Left ventricle myocardium inferior (tissue), 1 donor: ENCODE measurements around the gene TIMP2. TPM values are rescaled to one million over a fixed set of nuclear protein-coding genes. Genes with fewer than 3 reads are reported as not detected.
"Not testable (repeated sequence)": the region's sequence is repeated elsewhere in the genome, so short reads cannot be mapped to it uniquely, and the experiment has no call there.

Experiments used
- DNase-seq: peaks from one replicate; pipeline ENCODE4 v3.0.0-alpha.2; 2020
- H3K27ac ChIP-seq: fragments of 200-600 bp; replicated peaks from 2 replicates; pipeline ENCODE4 v1.8.0; 2021
- H3K27me3 ChIP-seq: fragments of 200-600 bp; 2 replicates; pipeline ENCODE4 v1.8.0; 2021; ENCODE audit warnings: low read depth
- H3K36me3 ChIP-seq: fragments of 200-600 bp; 2 replicates; pipeline ENCODE4 v1.8.0; 2021
- H3K4me1 ChIP-seq: fragments of 200-600 bp; 2 replicates; pipeline ENCODE4 v1.8.0; 2021
- H3K4me3 ChIP-seq: fragments of 200-600 bp; 2 replicates; pipeline ENCODE4 v1.8.0; 2021; ENCODE audit warnings: mild to moderate bottlenecking, moderate library complexity
- H3K9me3 ChIP-seq: fragments of 200-600 bp; replicated peaks from 2 replicates; pipeline ENCODE4 v1.8.0; 2021
- intact Hi-C: fragments of 100-400 bp; cut with micrococcal nuclease; formaldehyde crosslinking; loops from one replicate; pipeline ENCODE4 v1.11.0; 2022
- total RNA-seq: library from RNA; stranded (reverse); fragmentation: NEBNext Ultra II Directional; extraction: Animal tissue kit (Norgen Biotek cat#: 25700); gene quantifications from one replicate; pipeline ENCODE4 v1.2.1, GENCODE V29; 2021
- TF ChIP-seq, protein P1 (sequence below): fragments of 200-600 bp; IDR thresholded peaks from 2 replicates; pipeline ENCODE4 v1.8.0; 2021; ENCODE audit warnings: antibody characterized with exemption, mild to moderate bottlenecking, borderline replicate concordance
- donor health status: DM: no; HTN: yes; CAD: no; lungs with severe emphysema.

Gene TIMP2
- total RNA-seq, 1 donor from 2014 or later, result 91.8 TPM

DNA sequence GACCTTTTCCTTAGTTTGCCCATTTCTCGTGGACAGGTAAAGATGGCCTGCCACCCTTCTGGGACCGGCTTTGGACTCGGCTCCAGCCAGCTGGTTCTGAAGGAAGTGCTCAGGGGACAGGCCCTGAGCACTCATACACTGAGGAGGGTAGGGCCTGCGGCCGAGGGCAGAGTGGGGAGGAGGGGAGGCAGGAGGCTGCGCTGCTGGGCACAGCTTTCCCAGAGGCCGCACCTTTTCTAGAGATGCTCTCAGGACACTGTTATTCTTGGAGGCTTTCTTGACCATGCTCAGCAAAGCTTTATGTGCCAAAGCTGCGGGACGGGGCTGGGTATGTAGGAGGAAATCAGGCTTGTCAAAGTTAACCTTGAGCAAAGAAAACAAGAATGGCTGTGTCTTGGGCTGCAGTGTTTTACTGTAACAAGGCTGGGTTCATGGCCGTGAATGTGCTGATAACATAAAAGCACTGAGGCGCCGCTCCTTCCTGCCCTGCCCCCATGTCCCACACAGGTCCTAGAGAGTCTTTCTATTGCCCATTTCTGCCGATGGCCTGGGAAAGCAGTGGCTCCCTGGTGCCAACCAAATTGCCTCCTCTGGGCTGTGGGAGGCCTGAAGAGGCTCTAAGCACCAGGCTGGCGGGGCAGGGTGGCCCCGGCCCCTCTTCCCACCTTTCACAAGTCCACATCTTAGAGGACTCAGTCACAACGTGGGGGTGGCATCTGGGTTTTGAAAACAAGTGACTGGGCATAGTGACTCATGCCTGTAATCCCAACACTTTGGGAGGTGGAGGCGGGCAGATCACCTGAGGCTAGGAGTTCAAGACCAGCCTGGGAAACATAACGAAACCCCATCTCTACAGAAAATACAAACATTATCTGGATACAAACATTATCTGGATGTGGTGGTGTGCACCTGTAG, 22.3 kb upstream of the TIMP2 start:
- no peaks in the 10 kb centered on the region for H3K36me3 ChIP-seq
- H3K9me3 ChIP-seq, result peaks cover 23% of the 10 kb centered on the region
- no peak for DNase-seq
- peaks cover 11% of the 10 kb centered on the region for H3K4me1 ChIP-seq
- no peak overlapping the region for H3K27ac ChIP-seq
- H3K27me3 ChIP-seq, result no peaks in the 10 kb centered on the region
- TF ChIP-seq, protein P1, sequence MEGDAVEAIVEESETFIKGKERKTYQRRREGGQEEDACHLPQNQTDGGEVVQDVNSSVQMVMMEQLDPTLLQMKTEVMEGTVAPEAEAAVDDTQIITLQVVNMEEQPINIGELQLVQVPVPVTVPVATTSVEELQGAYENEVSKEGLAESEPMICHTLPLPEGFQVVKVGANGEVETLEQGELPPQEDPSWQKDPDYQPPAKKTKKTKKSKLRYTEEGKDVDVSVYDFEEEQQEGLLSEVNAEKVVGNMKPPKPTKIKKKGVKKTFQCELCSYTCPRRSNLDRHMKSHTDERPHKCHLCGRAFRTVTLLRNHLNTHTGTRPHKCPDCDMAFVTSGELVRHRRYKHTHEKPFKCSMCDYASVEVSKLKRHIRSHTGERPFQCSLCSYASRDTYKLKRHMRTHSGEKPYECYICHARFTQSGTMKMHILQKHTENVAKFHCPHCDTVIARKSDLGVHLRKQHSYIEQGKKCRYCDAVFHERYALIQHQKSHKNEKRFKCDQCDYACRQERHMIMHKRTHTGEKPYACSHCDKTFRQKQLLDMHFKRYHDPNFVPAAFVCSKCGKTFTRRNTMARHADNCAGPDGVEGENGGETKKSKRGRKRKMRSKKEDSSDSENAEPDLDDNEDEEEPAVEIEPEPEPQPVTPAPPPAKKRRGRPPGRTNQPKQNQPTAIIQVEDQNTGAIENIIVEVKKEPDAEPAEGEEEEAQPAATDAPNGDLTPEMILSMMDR, result no peak
- no peak overlapping the region for H3K4me3 ChIP-seq
- intact Hi-C loops, result no loop called here

DNA sequence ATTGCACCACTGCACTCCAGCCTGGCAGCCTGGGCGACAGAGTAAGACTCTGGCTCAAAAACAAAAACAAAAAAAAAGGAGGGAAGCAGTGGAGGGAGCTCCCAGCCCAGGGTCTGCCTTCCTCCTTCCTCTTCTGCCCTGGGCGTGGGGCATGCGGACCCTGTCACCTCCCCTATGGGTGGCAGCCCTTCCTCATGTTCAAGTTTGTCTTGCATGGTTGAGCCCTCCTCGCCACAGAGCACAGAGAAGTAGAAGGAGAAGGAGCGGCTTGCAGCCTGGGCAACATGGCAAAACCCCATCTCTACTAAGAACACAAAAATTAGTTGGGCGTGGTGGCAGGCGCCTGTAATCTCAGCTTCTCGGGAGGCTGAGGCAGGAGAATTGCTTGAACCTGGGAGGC, 21.4 kb upstream of the TIMP2 start:
- TF ChIP-seq, protein P1, result no peak
- no peaks in the 10 kb centered on the region for H3K36me3 ChIP-seq
- H3K27ac ChIP-seq, result no peak overlapping the region
- DNase-seq, result no peak
- peaks cover 22% of the 10 kb centered on the region for H3K9me3 ChIP-seq
- H3K4me1 ChIP-seq, result peaks cover 2% of the 10 kb centered on the region
- intact Hi-C loops, result no loop called here
- H3K4me3 ChIP-seq, result no peak overlapping the region
- H3K27me3 ChIP-seq, result no peaks in the 10 kb centered on the region

DNA sequence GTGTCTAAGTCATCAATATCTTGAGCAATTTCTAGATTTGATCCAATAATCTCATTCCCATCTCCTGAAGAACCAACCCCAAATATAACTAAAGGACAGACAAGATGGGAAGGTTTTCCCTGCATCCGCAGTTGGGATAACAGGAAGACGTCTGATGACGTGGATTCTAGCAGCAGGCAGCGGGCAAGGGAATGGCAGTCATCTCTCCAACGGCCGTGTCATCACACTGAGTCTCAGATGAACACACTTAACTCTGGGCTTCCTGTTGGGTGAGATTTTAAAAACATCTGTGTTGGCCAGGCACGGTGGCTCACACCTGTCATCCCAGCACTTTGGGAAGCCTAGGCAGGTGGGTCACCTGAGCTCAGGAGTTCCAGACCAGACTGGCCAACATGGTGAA, 20.9 kb upstream of the TIMP2 start:
- H3K27ac ChIP-seq, result no peak overlapping the region
- H3K4me3 ChIP-seq, result no peak overlapping the region
- H3K36me3 ChIP-seq, result no peaks in the 10 kb centered on the region
- H3K27me3 ChIP-seq, result no peaks in the 10 kb centered on the region
- TF ChIP-seq, protein P1, result no peak
- H3K4me1 ChIP-seq, result no peaks in the 10 kb centered on the region
- no peak for DNase-seq
- intact Hi-C loops, result no loop called here
- H3K9me3 ChIP-seq, result peaks cover 17% of the 10 kb centered on the region

DNA sequence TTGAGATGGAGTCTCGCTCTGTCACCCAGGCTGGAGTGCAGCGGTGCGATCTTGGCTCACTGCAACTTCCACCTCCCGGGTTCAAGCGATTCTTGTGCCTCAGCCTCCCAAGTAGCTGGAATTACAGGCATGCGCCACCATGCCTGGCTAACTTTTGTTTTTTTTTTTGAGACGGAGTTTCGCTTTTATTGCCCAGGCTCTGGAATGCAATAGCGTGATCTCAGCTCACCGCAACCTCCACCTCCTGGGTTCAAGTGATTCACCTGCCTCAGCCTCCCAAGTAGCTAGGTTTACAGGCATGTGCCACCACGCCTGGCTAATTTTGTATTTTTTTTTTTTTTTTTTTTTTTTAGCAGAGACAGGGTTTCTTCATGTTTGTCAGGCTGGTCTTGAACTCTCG, 20.3 kb upstream of the TIMP2 start:
- H3K4me3 ChIP-seq, H3K4me1 ChIP-seq, H3K27me3 ChIP-seq, intact Hi-C loops, DNase-seq, H3K27ac ChIP-seq, H3K36me3 ChIP-seq: not testable (repeated sequence)
- H3K9me3 ChIP-seq, result peaks cover 10% of the 10 kb centered on the region

DNA sequence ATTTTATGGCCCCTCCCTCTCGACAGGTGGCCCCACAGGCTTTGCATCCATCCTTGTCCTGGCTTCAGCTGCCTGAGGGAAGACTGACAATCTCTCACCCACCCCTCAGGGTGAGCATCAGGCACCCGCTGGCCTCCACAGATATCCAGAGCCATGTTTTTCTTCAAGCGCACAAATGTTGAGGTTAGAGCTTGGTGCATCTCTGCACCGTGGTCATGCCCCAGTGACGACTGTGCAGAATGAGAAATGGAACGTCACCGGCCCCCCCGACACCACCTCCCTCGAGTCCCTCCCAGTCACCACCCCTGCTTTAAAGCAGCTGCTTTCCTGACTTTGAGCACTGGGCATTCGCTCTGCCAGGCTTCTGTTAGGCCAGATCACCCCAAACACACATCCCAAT, 19.8 kb upstream of the TIMP2 start:
- Histone ChIP-seq H3K27ac (no peak overlapping the region), H3K4me3 (no peak overlapping the region), H3K4me1 (peaks cover 7% of the 10 kb centered on the region), H3K27me3 (no peaks in the 10 kb centered on the region), H3K36me3 (no peaks in the 10 kb centered on the region), H3K9me3 (peaks cover 5% of the 10 kb centered on the region)
- DNase-seq, result no peak
- TF ChIP-seq, protein P1, result no peak
- intact Hi-C loops, result no loop called here

DNA sequence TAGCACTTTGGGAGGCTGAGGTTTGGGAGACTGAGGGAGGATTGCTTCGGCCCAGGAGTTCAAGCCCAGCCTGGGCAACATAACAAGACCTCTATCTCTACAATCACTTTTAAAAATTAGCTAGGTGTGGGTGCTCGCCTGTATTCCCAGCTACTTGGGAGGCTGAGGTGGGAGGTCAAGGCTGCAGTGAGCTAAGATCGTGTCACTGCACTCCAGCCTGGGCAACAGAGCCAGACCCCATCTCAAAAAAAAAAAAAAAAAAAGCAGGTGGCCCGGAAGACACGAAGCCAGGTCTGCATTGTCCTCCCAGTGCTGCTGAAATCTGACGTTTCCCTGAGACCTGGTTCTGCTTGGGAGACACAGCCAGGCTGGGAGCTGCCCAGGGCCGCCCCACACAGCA, 18.8 kb upstream of the TIMP2 start:
- Histone ChIP-seq H3K9me3 (no peaks in the 10 kb centered on the region), H3K4me1 (peaks cover 12% of the 10 kb centered on the region), H3K4me3 (no peak overlapping the region), H3K27me3 (no peaks in the 10 kb centered on the region), H3K27ac (no peak overlapping the region), H3K36me3 (no peaks in the 10 kb centered on the region)
- TF ChIP-seq, protein P1, result no peak
- no peak for DNase-seq
- intact Hi-C loops, result no loop called here
